ENCODE measurements around the gene ADAM22.

ADAM22 gene

GRCh38 chr7:88167721-88168120 lies 233.7 kb downstream of the ADAM22 start:
- DNase-seq (ENCODE audit: low read depth), result no peak

DNA sequence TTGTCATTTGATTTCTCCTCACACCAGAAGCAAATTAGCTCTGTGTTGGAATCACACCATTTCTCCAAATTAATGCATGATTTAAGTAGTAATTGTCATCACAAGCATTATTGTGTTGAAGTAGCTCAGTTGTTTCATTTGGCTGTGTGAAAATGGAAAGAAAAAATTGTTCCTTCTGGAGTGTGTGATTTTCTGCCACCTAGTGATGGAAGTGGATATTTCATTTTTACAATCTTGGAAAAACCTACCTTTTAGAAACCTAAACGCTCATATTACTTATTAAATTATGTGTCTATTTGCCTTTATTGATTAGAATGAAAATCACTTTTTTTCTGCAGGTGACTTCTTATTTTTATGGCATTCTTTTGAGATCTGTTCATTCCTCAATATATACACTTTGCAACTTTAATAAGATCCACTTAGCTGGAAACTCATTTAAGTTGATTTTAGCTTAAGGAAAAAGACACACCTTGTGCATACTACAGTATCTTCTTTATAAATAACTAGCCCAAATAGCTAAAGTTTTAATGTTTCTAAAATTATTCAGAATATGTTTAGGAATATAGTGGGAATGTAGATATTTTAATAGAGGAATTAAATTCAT lies 235.8 kb downstream of the ADAM22 start:
- DNase-seq (ENCODE audit: low read depth), result no peak

DNA sequence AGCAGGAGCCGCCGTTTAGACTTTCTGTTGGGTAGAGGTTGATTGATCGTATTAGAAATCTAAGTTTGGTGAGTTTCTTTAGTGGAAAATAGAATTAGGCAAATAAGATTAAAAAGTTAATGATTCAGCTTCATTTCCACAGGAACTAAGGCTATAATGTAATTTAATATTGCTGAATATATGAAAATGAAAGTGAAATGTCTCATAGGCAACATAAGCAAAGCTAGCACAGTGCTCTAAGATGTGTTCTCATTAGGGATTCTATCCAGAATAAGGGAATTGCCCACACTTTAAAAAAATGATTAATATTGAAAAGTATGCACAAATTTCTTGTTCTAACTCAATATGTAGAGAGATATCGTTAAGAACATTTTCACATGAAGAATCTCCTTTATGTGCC lies 238.8 kb downstream of the ADAM22 start:
- DNase-seq (ENCODE audit: low read depth), result no peak

DNA sequence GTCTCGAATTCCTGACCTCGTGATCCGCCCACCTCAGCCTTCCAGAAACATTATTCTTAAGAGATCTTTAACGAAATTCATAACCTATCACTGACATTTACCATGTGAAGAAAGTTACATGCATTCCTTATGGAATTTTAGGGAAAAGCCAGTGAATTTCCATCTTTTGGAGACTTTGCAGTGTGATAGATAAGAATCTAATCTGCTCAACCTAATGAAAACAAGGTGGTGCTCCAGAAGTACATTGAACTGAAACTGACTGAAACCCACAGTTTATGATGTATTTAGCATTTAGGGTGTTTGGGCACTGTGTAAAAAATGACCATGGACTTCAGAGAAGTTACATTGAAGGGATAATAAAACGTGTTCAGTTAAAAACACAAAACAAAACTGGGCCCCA lies 242.1 kb downstream of the ADAM22 start:
- DNase-seq (ENCODE audit: low read depth), result no peak

DNA sequence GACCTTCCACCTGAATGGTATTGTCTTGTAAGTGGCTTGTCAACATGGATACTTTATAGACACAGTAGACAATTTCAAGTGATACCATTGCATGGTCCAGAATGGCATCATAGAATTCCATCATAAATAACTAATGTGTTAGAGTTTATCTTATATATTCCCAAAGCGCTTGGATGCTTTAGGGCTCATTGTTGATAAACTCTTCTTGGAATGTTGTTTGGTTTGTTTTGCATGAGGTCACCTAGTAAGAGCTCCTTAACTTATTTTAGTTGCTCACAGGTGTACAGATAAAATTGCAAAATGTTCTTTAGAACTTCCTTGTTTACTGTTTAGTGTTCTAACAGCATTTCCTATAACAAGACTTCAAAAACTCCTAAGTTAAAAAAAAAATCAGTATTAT lies 249.0 kb downstream of the ADAM22 start:
- DNase-seq (ENCODE audit: low read depth), result no peak

- DNase-seq (ENCODE audit: low read depth), result no peak
Measured at GRCh38 chr7:88184848-88185304, 250.8 kb downstream of the ADAM22 start.

DNA sequence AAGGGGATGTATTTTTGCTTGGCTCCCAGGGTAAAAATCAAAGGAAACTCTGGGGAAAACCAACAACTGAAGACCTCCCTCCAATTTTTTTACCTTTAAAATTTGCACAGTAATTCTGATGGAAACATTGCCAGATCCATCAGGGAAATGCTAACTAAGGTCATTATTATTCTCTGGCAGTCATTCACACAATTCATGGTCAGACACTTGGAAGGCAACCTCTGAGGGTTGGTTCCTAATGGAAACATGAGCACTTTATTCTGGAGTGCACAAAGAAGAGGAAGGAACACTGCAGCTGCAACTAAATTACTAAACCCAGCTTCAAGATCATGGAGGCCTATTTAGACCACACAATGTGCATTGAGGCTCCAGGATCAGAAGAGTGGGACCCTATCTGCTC lies 251.6 kb downstream of the ADAM22 start:
- DNase-seq (ENCODE audit: low read depth), result no peak

DNA sequence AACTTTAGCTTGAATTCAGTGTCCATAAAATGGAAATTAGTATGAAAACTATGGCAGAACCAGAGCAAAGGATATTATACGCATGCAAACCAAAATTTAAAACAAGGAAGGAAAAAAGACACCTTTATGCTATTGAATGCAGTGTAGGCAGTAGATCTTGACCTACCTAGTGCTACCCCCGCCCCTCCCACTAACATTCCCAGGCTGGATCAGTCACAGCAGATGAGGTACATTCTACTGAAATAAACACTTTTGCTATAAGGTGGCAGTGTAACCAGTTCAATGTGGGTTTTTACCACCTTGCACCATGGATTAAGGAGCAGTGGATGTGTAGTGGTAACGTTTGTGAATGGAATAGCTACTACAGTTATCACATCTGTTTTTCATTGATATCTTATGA lies 257.9 kb downstream of the ADAM22 start:
- no peak for DNase-seq (ENCODE audit: low read depth)

DNA sequence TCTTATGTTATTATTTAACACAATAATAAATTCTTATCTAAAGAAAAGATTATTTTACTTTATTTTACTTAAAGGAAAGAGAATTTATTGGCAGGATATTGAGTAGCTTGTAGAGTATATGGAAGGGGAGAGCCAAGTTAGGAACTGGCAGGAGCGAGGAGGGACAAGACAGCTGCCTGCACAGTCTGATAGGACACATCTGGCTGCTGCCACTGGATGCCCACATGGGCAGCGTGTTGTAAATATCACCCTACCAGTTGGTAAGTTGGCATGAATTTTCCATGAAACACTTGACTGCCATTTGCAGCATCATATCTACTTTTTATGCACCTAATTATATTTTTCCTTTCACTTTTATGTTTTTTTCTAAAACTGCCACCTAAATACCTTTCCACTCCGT lies 266.2 kb downstream of the ADAM22 start:
- no peak for DNase-seq (ENCODE audit: low read depth)

DNA sequence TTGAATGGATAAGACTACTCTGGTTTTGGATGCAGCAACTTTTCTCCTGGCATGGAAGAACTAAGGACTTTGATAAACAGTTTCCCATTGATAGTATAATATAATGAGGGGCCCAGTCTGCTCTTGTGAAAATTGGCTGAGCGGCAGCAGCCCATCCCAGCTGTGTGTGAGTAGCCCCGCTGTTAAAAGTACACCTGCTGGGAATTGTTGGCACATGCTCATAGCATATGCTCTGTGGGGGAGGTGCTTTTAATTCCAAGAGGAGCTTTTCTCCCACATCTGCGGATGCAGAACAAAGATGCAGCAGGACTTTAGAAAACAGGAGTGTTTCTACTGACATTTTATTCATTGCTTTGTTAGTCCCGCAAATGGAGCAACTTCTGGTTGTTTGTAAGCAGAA lies 266.7 kb downstream of the ADAM22 start:
- DNase-seq (ENCODE audit: low read depth), result no peak

DNA sequence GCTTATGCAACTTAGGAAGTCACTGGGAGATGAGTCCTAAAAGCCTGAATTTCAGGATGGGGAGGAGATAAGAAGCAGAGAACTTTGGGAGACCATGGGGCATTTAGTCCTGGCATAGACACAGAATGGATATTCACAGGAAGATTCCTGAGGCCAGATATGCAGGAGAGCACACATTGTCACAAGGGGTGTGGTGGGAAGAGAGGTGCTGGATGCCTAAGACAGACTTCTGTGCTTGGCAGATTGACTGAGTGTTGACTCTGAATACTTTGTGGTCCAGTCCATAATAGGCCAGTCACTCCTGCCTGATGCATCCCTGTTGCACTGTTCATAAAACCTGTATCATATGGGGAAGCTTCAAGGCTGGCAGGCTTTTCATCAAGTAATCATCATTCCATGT lies 267.3 kb downstream of the ADAM22 start:
- no peak for DNase-seq (ENCODE audit: low read depth)

- no peak for DNase-seq (ENCODE audit: low read depth)
Measured at GRCh38 chr7:88202278-88202677, 268.2 kb downstream of the ADAM22 start.

DNA sequence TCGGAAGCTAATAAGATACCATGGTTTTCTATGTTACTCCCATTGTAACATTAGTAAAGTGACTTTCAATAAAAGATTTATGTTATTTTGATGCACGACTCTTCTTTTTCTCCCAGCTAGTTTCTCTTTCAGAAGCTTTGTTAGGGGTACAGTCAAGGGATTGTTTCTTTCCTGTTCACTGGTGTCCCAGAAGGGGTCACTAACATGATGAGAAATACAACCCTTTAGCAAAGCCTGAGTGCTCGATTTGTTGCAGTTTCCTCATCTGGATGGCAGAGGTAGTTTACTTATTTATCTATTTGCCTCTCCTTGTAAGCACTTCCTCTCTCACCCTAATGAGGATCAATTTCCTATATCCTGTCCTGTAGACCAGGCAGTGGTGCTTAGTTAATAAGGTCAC lies 268.7 kb downstream of the ADAM22 start:
- no peak for DNase-seq (ENCODE audit: low read depth)

DNA sequence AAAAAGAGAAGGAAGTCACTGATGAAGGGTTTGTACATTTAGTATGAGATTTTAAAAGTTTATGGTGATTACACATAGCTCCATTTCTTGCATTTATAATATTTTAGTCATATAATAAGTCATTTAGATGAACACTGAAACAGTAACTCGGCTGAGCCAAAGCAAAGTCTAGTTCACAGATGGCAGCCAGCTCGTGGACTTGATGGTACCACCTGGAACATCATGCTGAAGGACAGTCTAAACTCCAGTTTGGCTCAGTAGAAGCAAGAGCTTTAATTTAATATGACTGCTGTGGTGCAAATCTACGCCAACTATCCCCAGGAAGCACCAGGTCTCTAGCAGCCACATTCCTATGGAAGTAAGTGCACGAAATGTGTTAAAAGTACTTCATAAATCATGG lies 269.4 kb downstream of the ADAM22 start:
- DNase-seq (ENCODE audit: low read depth), result no peak

DNA sequence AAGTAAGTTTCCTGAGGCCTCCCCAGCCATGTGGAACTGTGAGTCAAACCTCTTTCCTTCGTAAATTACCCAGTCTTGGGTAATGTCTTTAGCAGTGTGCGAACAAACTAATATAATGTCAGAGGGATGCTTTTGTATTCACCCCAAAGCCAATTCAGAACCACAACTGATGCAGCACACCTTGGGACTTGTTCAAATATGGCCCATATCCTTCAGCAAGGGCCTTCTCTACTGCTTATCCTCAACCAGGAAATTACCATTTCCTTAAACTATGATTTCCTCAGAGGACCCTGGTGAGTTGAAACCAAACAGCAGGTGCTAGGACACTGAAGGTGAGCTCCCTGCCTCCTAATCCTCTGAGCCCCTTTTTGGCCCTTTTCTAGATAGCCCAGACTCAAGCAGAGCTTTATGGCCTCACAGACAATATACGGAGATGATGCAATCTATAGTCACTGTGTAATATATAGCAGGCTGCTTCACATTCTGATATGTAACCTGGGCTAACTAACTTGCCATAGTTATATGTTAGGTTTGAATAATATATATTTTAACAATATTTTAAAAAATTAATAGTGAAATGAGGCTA lies 270.6 kb downstream of the ADAM22 start:
- DNase-seq (ENCODE audit: low read depth), result no peak

DNA sequence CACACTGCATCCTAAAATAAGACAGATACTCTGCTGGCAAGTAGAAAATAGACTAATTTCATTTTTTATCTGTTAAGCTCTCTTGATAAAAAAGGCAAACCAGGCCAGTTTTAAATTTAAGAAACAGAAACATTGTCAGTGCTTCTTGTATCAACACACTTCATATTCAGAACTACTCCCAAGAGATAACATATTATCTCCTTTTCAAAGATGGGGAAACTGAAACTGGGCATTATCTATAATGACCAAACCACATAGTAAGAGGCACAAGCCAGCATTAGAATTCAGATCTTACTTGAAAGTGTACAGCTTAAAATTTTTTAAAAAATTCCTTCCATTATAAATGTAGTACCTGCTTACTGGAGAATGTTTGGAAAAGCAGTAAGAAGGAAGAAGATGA lies 271.1 kb downstream of the ADAM22 start:
- DNase-seq (ENCODE audit: low read depth), result no peak

- no peak for DNase-seq (ENCODE audit: low read depth)
Measured at GRCh38 chr7:88206254-88206653, 272.2 kb downstream of the ADAM22 start.

DNA sequence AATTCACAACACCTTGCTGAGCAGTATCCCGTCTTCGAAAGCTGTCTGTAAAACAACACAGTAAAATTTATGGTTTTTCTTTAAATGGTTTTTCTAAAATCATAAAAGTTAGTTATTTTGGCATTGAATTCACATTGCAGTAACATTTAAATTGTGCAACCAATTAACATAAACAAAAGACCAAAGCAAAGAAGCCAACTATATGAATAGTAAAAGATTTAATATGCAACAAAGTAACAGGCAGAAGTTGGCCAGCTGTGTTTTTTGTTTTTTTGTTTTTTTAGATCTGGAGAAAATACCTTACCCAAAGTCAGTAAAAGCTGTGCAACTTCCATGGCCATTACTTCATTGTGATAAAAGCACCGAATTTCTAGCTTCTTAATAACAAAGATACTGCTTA lies 274.5 kb downstream of the ADAM22 start:
- no peak for DNase-seq (ENCODE audit: low read depth)

GRCh38 chr7:88212918-88213317 lies 278.9 kb downstream of the ADAM22 start:
- no peak for DNase-seq (ENCODE audit: low read depth)

- DNase-seq (ENCODE audit: low read depth), result no peak
Measured at GRCh38 chr7:88214456-88214855, 280.4 kb downstream of the ADAM22 start.

DNA sequence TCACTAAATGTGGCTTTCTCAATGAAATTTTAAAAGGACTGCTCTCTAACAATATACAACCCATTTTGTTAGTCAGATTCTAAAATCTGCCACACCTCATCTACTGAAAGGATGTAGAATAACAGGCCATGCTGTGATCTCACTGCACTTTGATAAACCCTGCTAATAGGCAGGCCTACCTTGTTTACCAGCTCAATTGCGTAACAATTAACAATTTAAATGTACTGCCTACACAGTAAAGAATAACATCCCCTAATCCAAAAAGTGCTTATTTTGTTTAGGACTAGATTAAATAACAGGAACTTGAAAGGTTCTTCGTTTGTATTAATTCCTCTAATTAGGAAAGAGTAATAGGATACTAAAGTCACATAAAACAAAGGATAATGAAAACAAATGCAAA lies 281.2 kb downstream of the ADAM22 start:
- no peak for DNase-seq (ENCODE audit: low read depth)

- no peak for DNase-seq (ENCODE audit: low read depth)
Measured at GRCh38 chr7:88216276-88216675, 282.2 kb downstream of the ADAM22 start.

DNA sequence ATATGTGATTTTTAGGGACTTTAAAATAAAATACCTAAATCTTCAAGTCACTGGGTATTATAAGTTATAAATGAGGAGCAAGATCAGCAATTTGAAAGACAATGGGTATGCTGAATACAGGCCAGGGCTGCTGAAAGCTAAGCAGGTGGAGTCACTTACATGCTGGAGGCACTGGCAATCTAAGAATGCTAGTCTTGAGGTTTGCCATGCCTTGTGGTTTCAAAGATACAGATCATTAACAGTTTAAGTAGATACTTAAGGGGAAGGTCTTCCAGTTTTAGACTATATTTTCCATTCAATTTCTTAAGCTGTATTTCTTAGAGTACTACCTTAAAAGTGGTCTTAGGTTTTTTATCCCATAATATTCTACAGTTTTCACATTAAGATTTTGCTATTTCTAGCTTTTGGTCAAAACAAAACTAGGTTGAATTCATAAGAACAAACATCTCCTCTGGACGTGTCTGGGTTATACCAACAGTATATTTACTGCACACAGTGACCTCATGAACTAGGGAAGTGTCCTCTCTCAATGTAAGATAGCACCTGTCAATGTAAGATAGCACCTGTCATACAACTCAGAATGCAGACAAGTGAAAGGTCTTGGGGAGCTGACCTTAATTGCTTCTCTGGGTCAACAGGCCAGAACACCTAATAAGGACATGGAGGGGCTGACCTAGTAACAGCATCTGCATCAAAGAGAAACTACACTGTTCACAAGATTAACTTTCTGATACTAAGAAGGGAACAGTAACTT lies 283.8 kb downstream of the ADAM22 start:
- no peak for DNase-seq (ENCODE audit: low read depth)

DNA sequence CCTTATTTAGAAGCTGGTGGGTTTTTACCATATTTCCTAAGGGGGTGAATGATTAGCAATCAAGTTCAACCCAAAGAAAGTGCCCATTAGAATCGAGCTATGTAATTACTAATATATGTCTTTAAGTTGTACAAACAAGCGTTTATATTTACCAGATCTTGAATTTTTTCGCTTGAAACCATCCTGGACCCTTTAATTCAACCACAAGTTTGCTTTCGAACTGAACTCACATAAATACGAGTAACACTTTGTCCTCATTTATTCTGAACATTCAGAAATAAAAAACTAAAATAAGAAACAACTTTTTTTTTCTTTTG lies 284.3 kb downstream of the ADAM22 start:
- DNase-seq (ENCODE audit: low read depth), result no peak

Data from activated T-cell treated with anti-CD3 and anti-CD28 coated beads for 48 hours (primary cell).